Measurements from ENCODE around the gene AHNAK. TPM values are rescaled to one million over a fixed set of nuclear protein-coding genes. Genes with fewer than 3 reads are reported as not detected.

The AHNAK gene
- polyA plus RNA-seq, 2 of the 4 experiments (the other 2 are of a cell fraction): 43.3 to 82.0 TPM

DNA sequence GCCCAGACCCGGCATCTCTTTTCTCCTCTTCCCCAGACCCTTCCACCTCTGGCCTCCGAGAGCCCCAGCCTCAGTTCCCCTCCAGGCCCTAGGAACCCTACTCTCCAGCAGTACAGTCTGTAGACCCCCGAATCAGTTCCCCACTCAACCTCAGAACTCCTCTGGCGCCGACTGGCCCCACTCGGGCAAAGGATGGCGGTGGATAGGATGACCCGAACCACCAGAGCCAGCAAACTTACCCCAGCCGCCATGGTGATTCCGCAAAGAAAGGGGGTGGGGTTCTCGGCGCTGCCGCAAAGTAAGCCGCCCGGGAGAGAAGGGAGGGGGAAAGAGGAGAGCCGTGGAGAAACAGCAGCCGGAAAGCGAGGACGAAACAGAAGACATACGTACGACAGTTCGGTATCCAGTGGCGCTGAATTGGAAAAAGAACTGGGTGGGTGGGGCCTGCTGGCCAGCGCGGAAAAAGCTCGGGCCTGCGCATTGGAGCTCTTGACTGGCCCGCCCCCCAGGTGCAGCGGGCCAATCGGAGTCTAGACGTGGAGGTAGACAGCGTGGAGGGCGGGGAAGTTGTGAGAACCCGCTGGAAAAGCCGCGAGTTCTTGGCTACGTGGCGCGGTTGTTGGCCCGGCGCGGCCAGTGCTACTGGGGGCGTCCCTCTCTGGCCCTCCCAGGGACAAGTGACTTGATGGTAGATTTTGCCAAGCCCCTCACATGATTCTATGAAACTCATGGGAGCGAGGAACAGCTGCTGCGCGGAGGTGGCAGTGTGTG, 27.2 kb upstream of the AHNAK start, which contains the start of gene EEF1G:
Gene EEF1G (minus strand): TSS at position 300 of the 771 bp plus-strand sequence. CDS start 49 bp downstream, at position 251.
- WGBS (ENCODE audit: missing lambda C conversion rate): 2% methylated on average over 33 of the region's 46 CpGs
- no peaks in the 10 kb centered on the region for H3K9me3 ChIP-seq
- FAIRE-seq: no peak
- peak within 1 kb of the TSS; percentile 97 for H3K4me3 ChIP-seq
- H3K4me2 ChIP-seq: peak within 1 kb of the TSS; percentile 94
- H3K27ac ChIP-seq: peak within 1 kb of the TSS; percentile 93 to 94
- H3K4me1 ChIP-seq: peaks cover 41% of the 10 kb centered on the region
- CTCF ChIA-PET: interaction anchor here (0.7 to 2.5 kb wide), 7 partner anchors 10 to 179 kb away, joined by 3 to 13 read pairs (median 4); no protein-coding TSS in a partner anchor
- POLR2A ChIA-PET: interaction anchor here (0.6 to 2.8 kb wide), 31 partner anchors 8 to 1212 kb away, joined by 3 to 93 read pairs (median 5); partner anchors contain the start of genes AHNAK, B3GAT3, C11orf98 and CSKMT
- ATAC-seq: peak; percentile 91 to 96
- peak; percentile 99 to 100 for DNase-seq (ENCODE audit: low read depth in 1 of 2, low spot score in 1 of 2)
- TF ChIP-seq JUNB (IDR thresholded peaks at IDR 0.05) (no peak), POLR2A (IDR thresholded peaks at IDR 0.05; ENCODE audit: low read length) (peak; percentile 86), RARB (CRISPR knock-in tag; IDR thresholded peaks at IDR 0.05) (no peak), KDM1A (IDR thresholded peaks at IDR 0.05; ENCODE audit: low read depth) (no peak), RFX5 (IDR thresholded peaks at IDR 0.05) (peak; percentile 12; the same call in 1 of the 2 replicates), FOSL2 (IDR thresholded peaks at IDR 0.05) (no peak), FOSL2 (CRISPR knock-in tag; IDR thresholded peaks at IDR 0.05) (no peak), ZFP36 (IDR thresholded peaks at IDR 0.05; ENCODE audit: borderline replicate concordance, partially characterized antibody) (no peak), EHMT2 (IDR thresholded peaks at IDR 0.05; ENCODE audit: low read depth) (no peak), TFCP2L1 (CRISPR knock-in tag; IDR thresholded peaks at IDR 0.05) (no peak), POLR2AphosphoS2 (conservative IDR thresholded peaks at IDR 0.05; ENCODE audit: low read length) (no peak), RCOR1 (IDR thresholded peaks at IDR 0.05; ENCODE audit: low read depth, low read length) (no peak), NPAS2 (CRISPR knock-in tag; IDR thresholded peaks at IDR 0.05; ENCODE audit: borderline replicate concordance) (no peak), NR3C1 (IDR thresholded peaks at IDR 0.05) (no peak), BHLHE40 (IDR thresholded peaks at IDR 0.05; ENCODE audit: low read depth, low read length) (no peak), CBX2 (IDR thresholded peaks at IDR 0.05; ENCODE audit: borderline replicate concordance, low read depth) (no peak), FOSB (CRISPR knock-in tag; IDR thresholded peaks at IDR 0.05) (no peak), HOXA7 (CRISPR knock-in tag; IDR thresholded peaks at IDR 0.05) (no peak), HOXB5 (CRISPR knock-in tag; IDR thresholded peaks at IDR 0.05) (no peak), EHF (CRISPR knock-in tag; IDR thresholded peaks at IDR 0.05) (no peak), ESRRA (IDR thresholded peaks at IDR 0.05; ENCODE audit: borderline replicate concordance, low read length) (no peak), KDM5A (IDR thresholded peaks at IDR 0.05) (no peak), CHD2 (IDR thresholded peaks at IDR 0.05; ENCODE audit: low read length, partially characterized antibody) (peak; percentile 72), PHF8 (IDR thresholded peaks at IDR 0.05; ENCODE audit: borderline replicate concordance, low read depth) (peak; percentile 61; the same call in 1 of the 2 replicates), FOXS1 (CRISPR knock-in tag; IDR thresholded peaks at IDR 0.05) (no peak), CHD4 (IDR thresholded peaks at IDR 0.05; ENCODE audit: borderline replicate concordance) (no peak), HDAC2 (IDR thresholded peaks at IDR 0.05) (no peak), EP300 (IDR thresholded peaks at IDR 0.05) (no peak), HOXB13 (CRISPR knock-in tag; IDR thresholded peaks at IDR 0.05; ENCODE audit: low read depth) (no peak)
- TF ChIP-seq, protein P1, sequence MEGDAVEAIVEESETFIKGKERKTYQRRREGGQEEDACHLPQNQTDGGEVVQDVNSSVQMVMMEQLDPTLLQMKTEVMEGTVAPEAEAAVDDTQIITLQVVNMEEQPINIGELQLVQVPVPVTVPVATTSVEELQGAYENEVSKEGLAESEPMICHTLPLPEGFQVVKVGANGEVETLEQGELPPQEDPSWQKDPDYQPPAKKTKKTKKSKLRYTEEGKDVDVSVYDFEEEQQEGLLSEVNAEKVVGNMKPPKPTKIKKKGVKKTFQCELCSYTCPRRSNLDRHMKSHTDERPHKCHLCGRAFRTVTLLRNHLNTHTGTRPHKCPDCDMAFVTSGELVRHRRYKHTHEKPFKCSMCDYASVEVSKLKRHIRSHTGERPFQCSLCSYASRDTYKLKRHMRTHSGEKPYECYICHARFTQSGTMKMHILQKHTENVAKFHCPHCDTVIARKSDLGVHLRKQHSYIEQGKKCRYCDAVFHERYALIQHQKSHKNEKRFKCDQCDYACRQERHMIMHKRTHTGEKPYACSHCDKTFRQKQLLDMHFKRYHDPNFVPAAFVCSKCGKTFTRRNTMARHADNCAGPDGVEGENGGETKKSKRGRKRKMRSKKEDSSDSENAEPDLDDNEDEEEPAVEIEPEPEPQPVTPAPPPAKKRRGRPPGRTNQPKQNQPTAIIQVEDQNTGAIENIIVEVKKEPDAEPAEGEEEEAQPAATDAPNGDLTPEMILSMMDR (IDR thresholded peaks at IDR 0.05): no peak
- TF ChIP-seq, protein P2, sequence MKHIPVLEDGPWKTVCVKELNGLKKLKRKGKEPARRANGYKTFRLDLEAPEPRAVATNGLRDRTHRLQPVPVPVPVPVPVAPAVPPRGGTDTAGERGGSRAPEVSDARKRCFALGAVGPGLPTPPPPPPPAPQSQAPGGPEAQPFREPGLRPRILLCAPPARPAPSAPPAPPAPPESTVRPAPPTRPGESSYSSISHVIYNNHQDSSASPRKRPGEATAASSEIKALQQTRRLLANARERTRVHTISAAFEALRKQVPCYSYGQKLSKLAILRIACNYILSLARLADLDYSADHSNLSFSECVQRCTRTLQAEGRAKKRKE (CRISPR knock-in tag; IDR thresholded peaks at IDR 0.05; ENCODE audit: low read depth): no peak
- TF ChIP-seq, protein P3, sequence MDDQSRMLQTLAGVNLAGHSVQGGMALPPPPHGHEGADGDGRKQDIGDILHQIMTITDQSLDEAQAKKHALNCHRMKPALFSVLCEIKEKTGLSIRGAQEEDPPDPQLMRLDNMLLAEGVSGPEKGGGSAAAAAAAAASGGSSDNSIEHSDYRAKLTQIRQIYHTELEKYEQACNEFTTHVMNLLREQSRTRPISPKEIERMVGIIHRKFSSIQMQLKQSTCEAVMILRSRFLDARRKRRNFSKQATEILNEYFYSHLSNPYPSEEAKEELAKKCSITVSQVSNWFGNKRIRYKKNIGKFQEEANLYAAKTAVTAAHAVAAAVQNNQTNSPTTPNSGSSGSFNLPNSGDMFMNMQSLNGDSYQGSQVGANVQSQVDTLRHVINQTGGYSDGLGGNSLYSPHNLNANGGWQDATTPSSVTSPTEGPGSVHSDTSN (IDR thresholded peaks at IDR 0.05): peak; percentile 20; the same call in 1 of the 2 replicates
- TF ChIP-seq, protein P4, sequence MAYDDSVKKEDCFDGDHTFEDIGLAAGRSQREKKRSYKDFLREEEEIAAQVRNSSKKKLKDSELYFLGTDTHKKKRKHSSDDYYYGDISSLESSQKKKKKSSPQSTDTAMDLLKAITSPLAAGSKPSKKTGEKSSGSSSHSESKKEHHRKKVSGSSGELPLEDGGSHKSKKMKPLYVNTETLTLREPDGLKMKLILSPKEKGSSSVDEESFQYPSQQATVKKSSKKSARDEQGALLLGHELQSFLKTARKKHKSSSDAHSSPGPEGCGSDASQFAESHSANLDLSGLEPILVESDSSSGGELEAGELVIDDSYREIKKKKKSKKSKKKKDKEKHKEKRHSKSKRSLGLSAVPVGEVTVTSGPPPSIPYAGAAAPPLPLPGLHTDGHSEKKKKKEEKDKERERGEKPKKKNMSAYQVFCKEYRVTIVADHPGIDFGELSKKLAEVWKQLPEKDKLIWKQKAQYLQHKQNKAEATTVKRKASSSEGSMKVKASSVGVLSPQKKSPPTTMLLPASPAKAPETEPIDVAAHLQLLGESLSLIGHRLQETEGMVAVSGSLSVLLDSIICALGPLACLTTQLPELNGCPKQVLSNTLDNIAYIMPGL (CRISPR knock-in tag; IDR thresholded peaks at IDR 0.05; ENCODE audit: borderline replicate concordance): no peak
- TF ChIP-seq, protein P5, sequence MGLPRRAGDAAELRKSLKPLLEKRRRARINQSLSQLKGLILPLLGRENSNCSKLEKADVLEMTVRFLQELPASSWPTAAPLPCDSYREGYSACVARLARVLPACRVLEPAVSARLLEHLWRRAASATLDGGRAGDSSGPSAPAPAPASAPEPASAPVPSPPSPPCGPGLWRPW (IDR thresholded peaks at IDR 0.05): no peak
- TF ChIP-seq, protein P6, sequence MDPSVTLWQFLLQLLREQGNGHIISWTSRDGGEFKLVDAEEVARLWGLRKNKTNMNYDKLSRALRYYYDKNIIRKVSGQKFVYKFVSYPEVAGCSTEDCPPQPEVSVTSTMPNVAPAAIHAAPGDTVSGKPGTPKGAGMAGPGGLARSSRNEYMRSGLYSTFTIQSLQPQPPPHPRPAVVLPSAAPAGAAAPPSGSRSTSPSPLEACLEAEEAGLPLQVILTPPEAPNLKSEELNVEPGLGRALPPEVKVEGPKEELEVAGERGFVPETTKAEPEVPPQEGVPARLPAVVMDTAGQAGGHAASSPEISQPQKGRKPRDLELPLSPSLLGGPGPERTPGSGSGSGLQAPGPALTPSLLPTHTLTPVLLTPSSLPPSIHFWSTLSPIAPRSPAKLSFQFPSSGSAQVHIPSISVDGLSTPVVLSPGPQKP (IDR thresholded peaks at IDR 0.05; ENCODE audit: low read depth, low read length): no peak

All from A549 (cell line).